Breast epithelium (tissue), 3 donors: Measurements from ENCODE around the gene CLMN.

ENCODE experiments used
- CTCF ChIP-seq, 3 donors: fragments of 450-650 bp; IDR thresholded peaks; one replicate each; pipeline ENCODE4 v1.5.1; 2016 to 2017; ENCODE audit warnings: antibody characterized with exemption in 3 of 3, mild to moderate bottlenecking in 3 of 3, moderate library complexity in 3 of 3
- POLR2A ChIP-seq: fragments of 450-650 bp; IDR thresholded peaks from one replicate; pipeline ENCODE4 v1.6.1; 2016; ENCODE audit warnings: antibody characterized with exemption, mild to moderate bottlenecking, moderate library complexity

- TF ChIP-seq CTCF (IDR thresholded peaks at IDR 0.05): no peak
- TF ChIP-seq POLR2A: no peak
Observed at GRCh38 chr14:95296966-95297365, 22.7 kb downstream of the CLMN start.
